ENCODE data around the gene AKIRIN2.

GRCh38 chr6:87747646-87748045 is 45.6 kb upstream of the AKIRIN2 start:
- TF ChIP-seq CTCF (IDR thresholded peaks at IDR 0.05) (no peak), EZH2 (IDR thresholded peaks at IDR 0.05; ENCODE audit: borderline replicate concordance, insufficient read depth, low read depth, low read length, poor library complexity, severe bottlenecking) (no peak)
